Measurements from ENCODE around the gene ZNRD2.

ZNRD2 gene

DNA sequence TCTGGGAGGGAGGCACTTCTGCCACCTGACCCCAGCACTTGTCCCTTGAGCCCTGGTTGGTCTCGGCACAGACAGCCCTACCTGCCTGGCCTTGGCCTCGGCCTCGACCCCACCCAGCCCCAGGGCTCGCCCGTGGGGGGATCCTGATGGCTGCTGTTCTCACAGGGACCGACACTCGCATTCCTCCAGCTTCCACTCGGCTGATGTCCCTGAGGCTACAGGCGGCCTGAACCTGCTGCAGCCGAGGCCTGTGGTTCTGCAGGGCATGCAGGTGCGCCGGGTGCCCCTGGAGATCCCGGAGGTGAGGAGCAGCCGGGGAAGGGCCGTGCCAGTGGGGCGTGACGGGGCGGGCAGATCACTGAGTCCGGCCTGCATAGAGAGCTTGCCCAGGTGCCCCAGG is 50.4 kb downstream of the ZNRD2 start:
- TF ChIP-seq, protein P1, sequence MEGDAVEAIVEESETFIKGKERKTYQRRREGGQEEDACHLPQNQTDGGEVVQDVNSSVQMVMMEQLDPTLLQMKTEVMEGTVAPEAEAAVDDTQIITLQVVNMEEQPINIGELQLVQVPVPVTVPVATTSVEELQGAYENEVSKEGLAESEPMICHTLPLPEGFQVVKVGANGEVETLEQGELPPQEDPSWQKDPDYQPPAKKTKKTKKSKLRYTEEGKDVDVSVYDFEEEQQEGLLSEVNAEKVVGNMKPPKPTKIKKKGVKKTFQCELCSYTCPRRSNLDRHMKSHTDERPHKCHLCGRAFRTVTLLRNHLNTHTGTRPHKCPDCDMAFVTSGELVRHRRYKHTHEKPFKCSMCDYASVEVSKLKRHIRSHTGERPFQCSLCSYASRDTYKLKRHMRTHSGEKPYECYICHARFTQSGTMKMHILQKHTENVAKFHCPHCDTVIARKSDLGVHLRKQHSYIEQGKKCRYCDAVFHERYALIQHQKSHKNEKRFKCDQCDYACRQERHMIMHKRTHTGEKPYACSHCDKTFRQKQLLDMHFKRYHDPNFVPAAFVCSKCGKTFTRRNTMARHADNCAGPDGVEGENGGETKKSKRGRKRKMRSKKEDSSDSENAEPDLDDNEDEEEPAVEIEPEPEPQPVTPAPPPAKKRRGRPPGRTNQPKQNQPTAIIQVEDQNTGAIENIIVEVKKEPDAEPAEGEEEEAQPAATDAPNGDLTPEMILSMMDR (IDR thresholded peaks at IDR 0.05; ENCODE audit: control insufficient read depth, insufficient read depth, low read depth, low read length, missing control alignments): no peak
- DNase-seq (ENCODE audit: low read depth): no peak
- no peak overlapping the region for H3K4me3 ChIP-seq (ENCODE audit: control insufficient read depth, low read depth, low read length)

DNA sequence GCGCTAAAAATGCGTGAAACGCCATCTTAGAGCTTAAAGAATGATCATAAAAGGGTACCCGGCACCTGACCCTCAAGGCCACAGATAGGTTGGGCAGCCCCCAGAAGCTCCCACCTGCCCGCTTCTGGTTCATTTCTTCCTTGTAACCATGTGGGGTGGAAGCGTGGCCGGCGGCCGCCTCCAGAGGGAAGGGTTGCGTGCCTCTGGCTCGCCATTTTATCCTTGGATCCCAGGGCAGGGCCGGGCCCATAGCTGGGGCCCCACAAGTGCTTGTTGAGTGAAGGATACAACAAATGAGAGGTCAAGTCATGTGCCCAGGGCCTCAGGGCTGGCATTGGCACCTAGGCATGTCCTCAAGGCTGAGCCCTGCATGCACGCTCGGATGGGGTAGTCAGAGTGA is 51.2 kb downstream of the ZNRD2 start:
- TF ChIP-seq, protein P1 (IDR thresholded peaks at IDR 0.05; ENCODE audit: control insufficient read depth, insufficient read depth, low read depth, low read length, missing control alignments): no peak
- no peak overlapping the region for H3K4me3 ChIP-seq (ENCODE audit: control insufficient read depth, low read depth, low read length)
- DNase-seq (ENCODE audit: low read depth): no peak
